Fibroblast of the aortic adventitia (primary cell): ENCODE measurements around the gene SLC38A10. TPM values are rescaled to one million over a fixed set of nuclear protein-coding genes. Genes with fewer than 3 reads are reported as not detected.

Experiments
- DNase-seq: peaks from one replicate; pipeline ENCODE4 v3.0.0-alpha.2; 2010; ENCODE audit warnings: low read depth
- H3K4me3 ChIP-seq: 2 replicates; pipeline ENCODE4 v1.5.1; 2011; ENCODE audit warnings: low read depth, mild to moderate bottlenecking, control low read depth, low read length, moderate library complexity
- total RNA-seq: library from RNA; depleted of rRNA; stranded (reverse); fragments of >200 nt; gene quantifications from 2 replicates; pipeline ENCODE4 v1.2.3, GENCODE V29; 2012; ENCODE audit warnings: low replicate concordance
- TF ChIP-seq, protein P1 (sequence below): IDR thresholded peaks from 2 replicates; pipeline ENCODE4 v1.5.1; 2011; ENCODE audit warnings: mild to moderate bottlenecking, low read length, control low read depth, inconsistent platforms; ENCODE audit not compliant: insufficient read depth

Gene SLC38A10
- total RNA-seq, 1 donor = 49.5 TPM

DNA sequence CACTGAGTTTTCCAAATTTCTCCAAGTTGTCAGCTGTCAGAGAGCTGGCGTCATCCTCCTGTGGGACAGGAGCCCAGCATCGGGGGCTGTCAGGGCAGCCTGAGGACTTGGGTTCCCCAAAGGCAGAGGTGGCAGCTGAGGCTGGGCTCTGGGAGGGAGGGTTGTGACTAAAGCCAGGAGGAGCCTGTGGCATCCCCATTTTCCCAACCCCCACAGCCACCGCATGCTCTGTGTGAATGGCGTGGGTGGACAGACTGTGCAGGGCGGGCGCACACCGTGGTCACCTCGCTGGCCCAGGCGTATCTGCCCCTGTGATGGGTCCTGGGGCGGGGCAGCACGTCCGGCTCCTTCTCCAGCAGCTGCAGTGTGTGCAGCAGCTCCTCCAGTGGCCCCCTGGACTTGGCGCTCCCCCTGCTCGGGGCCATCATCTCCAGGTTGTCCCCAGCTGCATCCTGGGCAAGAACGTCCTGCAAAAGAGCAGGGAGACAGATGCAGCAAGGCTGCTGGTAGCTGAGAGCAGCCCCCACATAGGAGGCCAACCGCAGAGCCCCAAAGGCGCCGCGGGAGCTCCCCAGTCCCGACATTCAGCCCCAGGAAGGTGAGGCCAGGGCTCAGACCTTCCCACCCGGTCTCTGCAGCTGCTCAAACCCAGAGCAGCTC, 97.1 kb downstream of the SLC38A10 start:
- no peak for DNase-seq
- TF ChIP-seq, protein P1, sequence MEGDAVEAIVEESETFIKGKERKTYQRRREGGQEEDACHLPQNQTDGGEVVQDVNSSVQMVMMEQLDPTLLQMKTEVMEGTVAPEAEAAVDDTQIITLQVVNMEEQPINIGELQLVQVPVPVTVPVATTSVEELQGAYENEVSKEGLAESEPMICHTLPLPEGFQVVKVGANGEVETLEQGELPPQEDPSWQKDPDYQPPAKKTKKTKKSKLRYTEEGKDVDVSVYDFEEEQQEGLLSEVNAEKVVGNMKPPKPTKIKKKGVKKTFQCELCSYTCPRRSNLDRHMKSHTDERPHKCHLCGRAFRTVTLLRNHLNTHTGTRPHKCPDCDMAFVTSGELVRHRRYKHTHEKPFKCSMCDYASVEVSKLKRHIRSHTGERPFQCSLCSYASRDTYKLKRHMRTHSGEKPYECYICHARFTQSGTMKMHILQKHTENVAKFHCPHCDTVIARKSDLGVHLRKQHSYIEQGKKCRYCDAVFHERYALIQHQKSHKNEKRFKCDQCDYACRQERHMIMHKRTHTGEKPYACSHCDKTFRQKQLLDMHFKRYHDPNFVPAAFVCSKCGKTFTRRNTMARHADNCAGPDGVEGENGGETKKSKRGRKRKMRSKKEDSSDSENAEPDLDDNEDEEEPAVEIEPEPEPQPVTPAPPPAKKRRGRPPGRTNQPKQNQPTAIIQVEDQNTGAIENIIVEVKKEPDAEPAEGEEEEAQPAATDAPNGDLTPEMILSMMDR = no peak
- H3K4me3 ChIP-seq = no peak overlapping the region

DNA sequence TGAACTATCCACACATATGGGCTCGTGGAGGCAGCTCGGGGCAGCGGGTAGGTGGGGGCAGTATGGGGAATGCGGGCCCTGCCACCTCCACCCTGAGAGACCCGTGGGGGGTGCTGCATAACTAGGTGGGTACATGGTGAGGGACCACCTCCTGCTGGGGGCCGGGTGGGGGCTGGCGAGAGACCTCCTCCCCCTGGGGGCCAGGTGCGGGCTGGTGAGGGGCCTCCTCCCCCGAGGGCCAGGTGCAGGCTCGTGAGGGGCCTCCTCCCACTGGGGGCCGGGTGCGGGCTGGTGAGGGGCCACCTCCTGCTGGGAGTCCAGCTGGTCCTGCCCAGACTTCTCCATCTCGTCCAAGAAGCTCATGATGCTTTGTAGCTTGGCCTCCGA, 97.7 kb downstream of the SLC38A10 start:
- DNase-seq = no peak
- TF ChIP-seq, protein P1 = no peak
- no peak overlapping the region for H3K4me3 ChIP-seq

DNA sequence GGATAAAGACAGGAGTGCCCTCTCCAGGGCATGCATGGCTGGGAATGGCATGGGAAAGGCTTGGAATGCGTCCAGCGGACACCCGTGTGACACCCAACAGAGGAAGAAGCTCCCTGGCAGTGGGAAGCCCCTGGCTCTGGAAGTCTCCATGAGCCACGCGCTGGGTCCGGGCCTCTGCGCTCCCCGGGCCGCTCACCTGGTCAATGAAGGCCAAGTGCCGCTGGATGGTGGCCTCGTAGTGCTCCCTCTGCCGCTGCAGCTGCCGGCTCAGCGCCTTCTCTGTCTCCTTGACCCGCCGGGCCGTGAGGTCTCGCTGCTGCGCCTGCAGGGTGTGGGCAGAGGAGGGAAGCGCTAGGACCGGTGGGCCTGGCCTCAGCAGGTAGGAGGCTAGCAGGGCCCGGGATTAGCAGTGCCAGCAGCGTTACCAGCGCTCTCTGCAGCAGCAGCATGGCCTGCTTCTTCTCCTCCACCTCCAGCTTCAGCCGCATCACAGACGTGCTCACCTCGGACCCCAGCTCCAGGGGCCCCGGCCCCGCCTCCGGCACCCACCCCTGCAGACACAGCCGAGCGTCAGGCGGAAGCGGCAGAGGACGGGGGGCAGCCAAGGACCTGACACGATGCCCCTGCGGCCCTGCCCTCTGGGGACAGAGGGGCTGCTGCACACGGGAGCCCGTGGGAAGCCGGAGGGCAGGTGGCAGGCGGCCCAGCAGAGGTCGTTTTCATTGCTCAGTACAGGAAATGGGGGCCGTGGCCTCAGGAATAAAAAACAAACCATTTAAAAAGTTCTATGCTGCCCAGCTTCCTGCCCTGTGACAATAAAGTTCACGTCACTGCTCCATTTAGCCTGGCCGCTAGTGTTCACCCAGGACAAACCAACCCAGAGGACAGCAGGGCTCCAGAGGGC, 98.3 kb downstream of the SLC38A10 start:
- no peak for DNase-seq

DNA sequence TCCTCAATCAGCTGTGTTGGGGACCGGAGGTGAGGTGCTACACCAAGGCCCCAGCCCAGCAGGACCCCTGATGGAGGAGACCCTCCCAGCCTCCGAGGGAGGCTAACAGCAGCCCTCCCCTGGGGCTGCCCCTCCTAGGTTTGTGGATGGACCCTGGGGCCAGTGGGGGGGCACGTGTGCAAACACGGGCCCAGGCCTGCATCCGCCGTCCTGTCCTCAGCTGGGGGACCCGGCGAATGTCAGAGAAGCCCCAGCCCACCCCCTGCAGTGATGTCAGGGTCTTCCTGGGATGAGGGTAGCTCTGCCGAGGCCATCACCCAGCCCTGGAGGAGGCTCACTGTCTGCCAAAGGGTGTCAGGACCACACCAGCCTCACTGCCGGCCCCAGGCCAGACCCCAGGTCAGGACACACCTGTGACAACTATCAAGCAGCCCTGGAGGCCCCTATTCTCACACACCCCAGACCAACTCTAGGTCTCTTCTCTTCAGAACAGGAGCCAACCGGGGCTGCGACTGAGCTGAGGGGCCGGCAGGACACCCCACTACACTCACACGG, 99.1 kb downstream of the SLC38A10 start:
- TF ChIP-seq, protein P1 = no peak
- no peak for DNase-seq

More for the DNA sequence above, 98.3 kb downstream of the SLC38A10 start:
- TF ChIP-seq, protein P1 = no peak
- no peak overlapping the region for H3K4me3 ChIP-seq

More for the DNA sequence above, 99.1 kb downstream of the SLC38A10 start:
- no peak overlapping the region for H3K4me3 ChIP-seq

Other genes starting within 250 kb of the SLC38A10 start
- gene PVALEF, start 129.8 kb downstream of the SLC38A10 start, total RNA-seq = not detected in 2 replicates
- 0.16 and 0.18 TPM in 2 replicates for gene AATK, start 129.1 kb downstream of the SLC38A10 start, total RNA-seq
- 9.6 and 30.1 TPM in 2 replicates for gene CEP131, start 72.3 kb downstream of the SLC38A10 start, total RNA-seq
- 3.4 and 13.3 TPM in 2 replicates for gene TEPSIN, start 56.3 kb downstream of the SLC38A10 start, total RNA-seq
- gene NDUFAF8, start 56.0 kb downstream of the SLC38A10 start, total RNA-seq = 27.4 and 66.6 TPM in 2 replicates
- 11.7 and 14.3 TPM in 2 replicates for gene BAHCC1, start 100.2 kb upstream of the SLC38A10 start, total RNA-seq
- gene ACTG1, start 217.5 kb upstream of the SLC38A10 start, total RNA-seq = 3,211 and 6,650 TPM in 2 replicates
- gene FSCN2, start 233.1 kb upstream of the SLC38A10 start, total RNA-seq = 1.3 and 1.8 TPM in 2 replicates